K562 (cell line): ENCODE measurements around the gene DHRS4L2. TPM values are rescaled to one million over a fixed set of nuclear protein-coding genes. Genes with fewer than 3 reads are reported as not detected.
A peak's percentile ranks its signal among the peaks of the same experiment; 100 is the strongest.

Experiments used
- BHLHE40 ChIP-seq: IDR thresholded peaks from 2 replicates; pipeline ENCODE4 v1.6.1; 2011; ENCODE audit warnings: low read length, improper control_type of control experiment
- CBX2 ChIP-seq: fragments of 200-600 bp; sonication (generic); IDR thresholded peaks from one replicate; pipeline ENCODE4 v1.6.1; 2012; ENCODE audit warnings: mild to moderate bottlenecking, low read length, inconsistent platforms; ENCODE audit not compliant: insufficient read depth, poor library complexity, severe bottlenecking
- COPS2 ChIP-seq: fragments of 450-650 bp; conservative IDR thresholded peaks from 2 replicates; pipeline ENCODE4 v1.6.1; 2016; ENCODE audit warnings: mild to moderate bottlenecking, moderate library complexity
- ETS1 ChIP-seq: conservative IDR thresholded peaks from 2 replicates; pipeline ENCODE4 v1.6.1; 2011; ENCODE audit warnings: low read depth, mild to moderate bottlenecking, low read length; ENCODE audit not compliant: control insufficient read depth
- GATA2 ChIP-seq: sonication (generic); formaldehyde crosslinking; IDR thresholded peaks from 2 replicates; pipeline ENCODE4 v1.4.0; 2020; ENCODE audit warnings: mild to moderate bottlenecking, missing genetic modification reagents
- JUNB ChIP-seq: fragments of 450-650 bp; formaldehyde crosslinking; conservative IDR thresholded peaks from 2 replicates; pipeline ENCODE4 v1.4.0; 2020; ENCODE audit warnings: mild to moderate bottlenecking
- L3MBTL2 ChIP-seq: fragments of 450-650 bp; IDR thresholded peaks from 2 replicates; pipeline ENCODE4 v1.6.1; 2016; ENCODE audit warnings: mild to moderate bottlenecking, moderate library complexity
- MCM7 ChIP-seq, 2 experiments: fragments of 450-650 bp; IDR thresholded peaks; 2 replicates each; pipeline ENCODE4 v1.6.1; 2016 to 2018
- MYBL2 ChIP-seq, 2 experiments: fragments of 450-650 bp in 1 of 2; sonication (generic) in 1 of 2; formaldehyde crosslinking in 1 of 2; IDR thresholded peaks; 2 replicates each; pipeline versions ENCODE4 v1.6.1 to v1.8.1; 2017 to 2022; ENCODE audit warnings: borderline replicate concordance in 1 of 2, inconsistent platforms in 1 of 2, low read depth in 1 of 2, mild to moderate bottlenecking in 1 of 2, missing genetic modification reagents in 1 of 2, moderate library complexity in 1 of 2
- NFIC ChIP-seq: fragments of 450-650 bp; IDR thresholded peaks from 2 replicates; pipeline ENCODE4 v1.6.1; 2017; ENCODE audit warnings: mild to moderate bottlenecking, inconsistent platforms
- PKNOX1 ChIP-seq: fragments of 450-650 bp; IDR thresholded peaks from 2 replicates; pipeline ENCODE4 v1.6.1; 2016
- POLR2A ChIP-seq: fragments of 450-650 bp; conservative IDR thresholded peaks from 2 replicates; pipeline ENCODE4 v1.6.1; 2016
- POLR3G ChIP-seq: IDR thresholded peaks from 2 replicates; pipeline ENCODE4 v1.6.1; 2011; ENCODE audit not compliant: insufficient read length, insufficient replicate concordance; ENCODE audit errors: extremely low read depth
- RBM39 ChIP-seq: fragments of 200-400 bp; formaldehyde crosslinking; optimal IDR thresholded peaks from 2 replicates; pipeline ENCODE3; 2018; ENCODE audit warnings: low read depth, low read length
- RFX5 ChIP-seq: IDR thresholded peaks from 2 replicates; pipeline ENCODE4 v1.6.1; 2011; ENCODE audit warnings: low read depth, mild to moderate bottlenecking, improper control_type of control experiment, low read length
- TSHZ1 ChIP-seq: fragments of 250-450 bp; sonication (Bioruptor Pico); IDR thresholded peaks from 2 replicates; pipeline ENCODE4 v1.4.0; 2020; ENCODE audit warnings: mild to moderate bottlenecking, moderate library complexity
- YY1 ChIP-seq, 3 experiments: IDR thresholded peaks; 2 replicates each; pipeline ENCODE4 v1.6.1; 2011; ENCODE audit warnings: low read length in 2 of 3, mild to moderate bottlenecking in 2 of 3, moderate library complexity in 2 of 3, borderline replicate concordance in 1 of 3, control low read depth in 1 of 3, low read depth in 1 of 3; ENCODE audit not compliant: insufficient read depth in 3 of 3, insufficient replicate concordance in 2 of 3, control insufficient read depth in 1 of 3, insufficient read length in 1 of 3; ENCODE audit errors: extremely low read depth in 1 of 3
- ZBTB26 ChIP-seq: fragments of 450-650 bp; formaldehyde crosslinking; IDR thresholded peaks from 2 replicates; pipeline ENCODE4 v1.4.0; 2022; ENCODE audit warnings: missing genetic modification characterization
- ZKSCAN8 ChIP-seq: fragments of 200-800 bp; sonication (Bioruptor generic); IDR thresholded peaks from 2 replicates; pipeline ENCODE4 v1.6.1; 2016; ENCODE audit warnings: missing genetic modification characterization, missing compliant biosample characterization
- ZNF778 ChIP-seq: fragments of 450-650 bp; formaldehyde crosslinking; IDR thresholded peaks from 2 replicates; pipeline ENCODE4 v1.4.0; 2020; ENCODE audit warnings: mild to moderate bottlenecking, moderate library complexity
- ZNF79 ChIP-seq: fragments of 250-450 bp; sonication (Bioruptor Pico); IDR thresholded peaks from 2 replicates; pipeline ENCODE4 v1.4.0; 2020; ENCODE audit warnings: low read depth, mild to moderate bottlenecking, moderate library complexity
- polyA plus RNA-seq, 8 experiments: library from polyadenylated mRNA; depleted of rRNA in 4 of 8; stranded (reverse) in 5 of 8; unstranded in 3 of 8; fragments of >200 nt; fragmentation: Nextera tagmentation in 2 of 8; fragmentation: Illumina TruSeq in 1 of 8; extraction: Ambion mirVana in 2 of 8; extraction: Trizol in 1 of 8; gene quantifications; 2 replicates each; pipeline versions ENCODE4 v1.2.1 to v1.2.3, GENCODE V29; 2011 to 2014; ENCODE audit warnings: inconsistent platforms in 1 of 8, missing spikeins in 1 of 8
- total RNA-seq, 7 experiments: library from RNA; depleted of rRNA in 6 of 7; stranded (reverse); fragments of >200 nt in 6 of 7; fragmentation: Illumina TruSeq in 2 of 7; extraction: Trizol in 2 of 7; gene quantifications; 2 replicates each; pipeline versions ENCODE4 v1.2.1 to v1.2.3, GENCODE V29; 2011 to 2021; ENCODE audit warnings: low replicate concordance in 1 of 7

The DHRS4L2 gene
- total and polyA plus RNA-seq, 9 of the 15 experiments (the other 6 are each of a cell fraction or from before 2014, with no cell fraction given) = 2.3 to 13.7 (median 8.1) TPM

- TF ChIP-seq JUNB (CRISPR knock-in tag) = no peak
- TF ChIP-seq PKNOX1 = no peak
- no peak for TF ChIP-seq COPS2
- TF ChIP-seq GATA2 = 0 out of 2 replicates have a peak, but pooled peaks have one; percentile 8
- peak; percentile 65 for TF ChIP-seq POLR2A
- TF ChIP-seq ZKSCAN8 = no peak
- TF ChIP-seq BHLHE40 = no peak
- TF ChIP-seq ZNF79 (CRISPR knock-in tag) = no peak
- TF ChIP-seq MCM7 (IDR thresholded peaks at IDR 0.05) = no peak
- no peak for TF ChIP-seq ZBTB26 (CRISPR knock-in tag)
- TF ChIP-seq RFX5 = no peak
- no peak for TF ChIP-seq RBM39
- TF ChIP-seq ETS1 = no peak
- no peak for TF ChIP-seq L3MBTL2
- 0 out of 2 replicates have a peak, but pooled peaks have one; percentile 15 for TF ChIP-seq NFIC
- TF ChIP-seq POLR3G = no peak
- no peak for TF ChIP-seq MYBL2 (IDR thresholded peaks at IDR 0.05; ENCODE audit: low read depth)
- no peak for TF ChIP-seq MYBL2 (CRISPR knock-in tag; IDR thresholded peaks at IDR 0.05; ENCODE audit: borderline replicate concordance)
- no peak for TF ChIP-seq ZNF778 (CRISPR knock-in tag)
- no peak for TF ChIP-seq TSHZ1 (CRISPR knock-in tag)
- no peak for TF ChIP-seq CBX2
- no peak for TF ChIP-seq YY1 (IDR thresholded peaks at IDR 0.05; ENCODE audit: borderline replicate concordance in 1 of 3, control insufficient read depth in 1 of 3, extremely low read depth in 1 of 3, insufficient read depth in 3 of 3, insufficient read length in 1 of 3, insufficient replicate concordance in 2 of 3, low read depth in 1 of 3, low read length in 2 of 3)
Measured at GRCh38 chr14:23953464-23954278, 35.1 kb upstream of the DHRS4L2 start, which contains the start of gene DHRS4 (continued).
